Stimulated activated naive CD4-positive, alpha-beta T cell (primary cell): ENCODE measurements around the gene HOXA11.

Experiments
- DNase-seq, 6 experiments: peaks; one replicate each; lab custom pipeline; 2025; lab: John Stamatoyannopoulos, UW

Gene HOXA11

GRCh38 chr7:27133409-27134231, 51.4 kb downstream of the HOXA11 start:
- no peak for DNase-seq

GRCh38 chr7:27132978-27133377, 52.1 kb downstream of the HOXA11 start:
- DNase-seq, result no peak

GRCh38 chr7:27132214-27132613, 52.8 kb downstream of the HOXA11 start:
- DNase-seq, result no peak

GRCh38 chr7:27131390-27131819, 53.6 kb downstream of the HOXA11 start:
- DNase-seq, result no peak
